GM12873 (cell line): Measurements from ENCODE around the gene ATG9A.

ENCODE experiments used
- TF ChIP-seq, protein P1 (sequence below): IDR thresholded peaks from 2 replicates; pipeline ENCODE4 v1.5.1; 2012; ENCODE audit warnings: low read depth, mild to moderate bottlenecking, moderate library complexity, low read length, control low read depth; ENCODE audit not compliant: insufficient read depth; ENCODE audit errors: missing control alignments

The ATG9A gene

DNA sequence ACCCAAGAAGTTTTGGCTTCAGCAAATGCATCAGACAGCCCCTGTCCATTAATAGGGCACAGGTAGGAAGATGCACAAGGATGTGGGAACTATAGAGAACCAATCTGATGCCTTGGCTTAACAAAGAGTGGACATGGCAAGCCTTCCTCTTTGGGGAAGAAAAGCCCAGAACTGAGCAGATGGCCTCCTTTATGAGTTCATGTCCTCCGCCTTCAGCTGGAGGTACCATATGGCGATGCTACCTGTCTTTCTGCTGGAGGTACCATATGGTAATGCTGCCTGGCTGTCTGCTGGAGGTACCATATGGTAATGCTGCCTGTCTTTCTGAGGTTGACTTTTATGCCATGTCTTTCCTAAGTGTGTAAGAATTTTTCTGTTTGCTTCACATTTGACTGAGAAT is 45.3 kb downstream of the ATG9A start:
- TF ChIP-seq, protein P1, sequence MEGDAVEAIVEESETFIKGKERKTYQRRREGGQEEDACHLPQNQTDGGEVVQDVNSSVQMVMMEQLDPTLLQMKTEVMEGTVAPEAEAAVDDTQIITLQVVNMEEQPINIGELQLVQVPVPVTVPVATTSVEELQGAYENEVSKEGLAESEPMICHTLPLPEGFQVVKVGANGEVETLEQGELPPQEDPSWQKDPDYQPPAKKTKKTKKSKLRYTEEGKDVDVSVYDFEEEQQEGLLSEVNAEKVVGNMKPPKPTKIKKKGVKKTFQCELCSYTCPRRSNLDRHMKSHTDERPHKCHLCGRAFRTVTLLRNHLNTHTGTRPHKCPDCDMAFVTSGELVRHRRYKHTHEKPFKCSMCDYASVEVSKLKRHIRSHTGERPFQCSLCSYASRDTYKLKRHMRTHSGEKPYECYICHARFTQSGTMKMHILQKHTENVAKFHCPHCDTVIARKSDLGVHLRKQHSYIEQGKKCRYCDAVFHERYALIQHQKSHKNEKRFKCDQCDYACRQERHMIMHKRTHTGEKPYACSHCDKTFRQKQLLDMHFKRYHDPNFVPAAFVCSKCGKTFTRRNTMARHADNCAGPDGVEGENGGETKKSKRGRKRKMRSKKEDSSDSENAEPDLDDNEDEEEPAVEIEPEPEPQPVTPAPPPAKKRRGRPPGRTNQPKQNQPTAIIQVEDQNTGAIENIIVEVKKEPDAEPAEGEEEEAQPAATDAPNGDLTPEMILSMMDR, result no peak

DNA sequence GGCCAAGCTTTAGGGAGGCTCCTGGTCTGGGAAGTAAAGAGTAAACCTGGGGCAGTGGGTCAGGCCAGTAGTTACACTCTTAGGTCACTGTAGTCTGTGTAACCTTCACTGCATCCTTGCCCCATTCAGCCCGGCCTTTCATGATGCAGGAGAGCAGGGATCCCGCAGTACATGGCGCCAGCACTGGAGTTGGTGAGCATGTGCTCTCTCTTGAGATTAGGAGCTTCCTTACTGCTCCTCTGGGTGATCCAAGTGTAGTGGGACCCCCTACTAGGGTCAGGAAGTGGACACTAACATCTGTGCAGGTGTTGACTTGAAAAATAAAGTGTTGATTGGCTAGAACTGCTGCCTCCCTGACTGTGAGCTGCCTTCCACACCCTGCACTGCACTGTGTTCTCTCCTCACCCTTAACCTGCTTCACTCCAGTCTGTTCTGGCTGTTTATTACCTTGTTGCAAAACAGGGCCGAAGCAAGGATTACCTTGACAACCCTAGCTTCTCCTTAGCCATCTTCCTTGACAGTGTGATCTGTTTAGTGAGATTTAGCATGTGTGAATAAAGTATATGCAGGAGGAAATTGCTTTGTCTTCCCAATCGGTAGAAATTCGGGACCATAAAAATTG is 46.2 kb downstream of the ATG9A start:
- TF ChIP-seq, protein P1, result no peak

DNA sequence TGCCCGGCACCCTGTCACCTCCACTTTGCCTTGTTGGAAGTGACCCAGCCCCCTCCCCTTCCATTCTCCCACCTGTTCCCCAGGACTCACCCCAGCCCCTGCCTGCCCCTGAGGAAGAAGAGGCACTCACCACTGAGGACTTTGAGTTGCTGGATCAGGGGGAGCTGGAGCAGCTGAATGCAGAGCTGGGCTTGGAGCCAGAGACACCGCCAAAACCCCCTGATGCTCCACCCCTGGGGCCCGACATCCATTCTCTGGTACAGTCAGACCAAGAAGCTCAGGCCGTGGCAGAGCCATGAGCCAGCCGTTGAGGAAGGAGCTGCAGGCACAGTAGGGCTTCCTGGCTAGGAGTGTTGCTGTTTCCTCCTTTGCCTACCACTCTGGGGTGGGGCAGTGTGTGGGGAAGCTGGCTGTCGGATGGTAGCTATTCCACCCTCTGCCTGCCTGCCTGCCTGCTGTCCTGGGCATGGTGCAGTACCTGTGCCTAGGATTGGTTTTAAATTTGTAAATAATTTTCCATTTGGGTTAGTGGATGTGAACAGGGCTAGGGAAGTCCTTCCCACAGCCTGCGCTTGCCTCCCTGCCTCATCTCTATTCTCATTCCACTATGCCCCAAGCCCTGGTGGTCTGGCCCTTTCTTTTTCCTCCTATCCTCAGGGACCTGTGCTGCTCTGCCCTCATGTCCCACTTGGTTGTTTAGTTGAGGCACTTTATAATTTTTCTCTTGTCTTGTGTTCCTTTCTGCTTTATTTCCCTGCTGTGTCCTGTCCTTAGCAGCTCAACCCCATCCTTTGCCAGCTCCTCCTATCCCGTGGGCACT is 46.9 kb downstream of the ATG9A start:
- TF ChIP-seq, protein P1, result no peak

DNA sequence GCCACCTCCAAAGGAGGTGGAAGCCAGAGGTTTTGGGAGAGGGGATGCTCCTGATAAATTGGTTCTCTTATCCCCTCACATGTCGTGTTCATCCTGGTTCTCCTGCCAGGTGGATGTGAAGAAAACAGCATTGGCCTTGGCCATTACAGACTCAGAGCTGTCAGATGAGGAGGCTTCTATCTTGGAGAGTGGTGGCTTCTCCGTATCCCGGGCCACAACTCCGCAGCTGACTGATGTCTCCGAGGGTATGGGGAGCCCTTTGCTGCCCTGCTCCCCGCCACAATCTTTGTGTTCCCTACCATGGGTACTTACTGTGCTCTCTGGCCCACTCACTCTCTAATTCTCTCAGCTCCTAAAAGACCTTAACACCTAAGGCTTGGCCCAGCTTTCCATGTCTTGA is 47.9 kb downstream of the ATG9A start:
- TF ChIP-seq, protein P1, result no peak

DNA sequence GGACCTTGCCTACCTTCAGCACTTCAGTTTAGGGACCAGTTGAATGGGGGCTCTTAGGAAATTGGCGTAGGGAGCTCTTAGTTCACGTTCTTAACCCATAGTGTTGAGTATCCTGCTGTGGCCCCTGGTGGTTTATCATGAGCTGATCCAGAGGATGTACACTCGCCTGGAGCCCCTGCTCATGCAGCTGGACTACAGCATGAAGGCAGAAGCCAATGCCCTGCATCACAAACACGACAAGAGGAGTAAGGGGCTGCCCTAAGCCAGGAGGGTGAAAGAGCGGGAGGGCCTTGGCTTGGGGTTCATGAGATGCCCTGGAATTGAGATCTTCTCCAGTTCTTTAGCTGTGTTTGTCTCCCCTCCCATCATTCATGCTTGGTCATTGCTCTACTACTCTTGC is 48.5 kb downstream of the ATG9A start:
- TF ChIP-seq, protein P1, result no peak

DNA sequence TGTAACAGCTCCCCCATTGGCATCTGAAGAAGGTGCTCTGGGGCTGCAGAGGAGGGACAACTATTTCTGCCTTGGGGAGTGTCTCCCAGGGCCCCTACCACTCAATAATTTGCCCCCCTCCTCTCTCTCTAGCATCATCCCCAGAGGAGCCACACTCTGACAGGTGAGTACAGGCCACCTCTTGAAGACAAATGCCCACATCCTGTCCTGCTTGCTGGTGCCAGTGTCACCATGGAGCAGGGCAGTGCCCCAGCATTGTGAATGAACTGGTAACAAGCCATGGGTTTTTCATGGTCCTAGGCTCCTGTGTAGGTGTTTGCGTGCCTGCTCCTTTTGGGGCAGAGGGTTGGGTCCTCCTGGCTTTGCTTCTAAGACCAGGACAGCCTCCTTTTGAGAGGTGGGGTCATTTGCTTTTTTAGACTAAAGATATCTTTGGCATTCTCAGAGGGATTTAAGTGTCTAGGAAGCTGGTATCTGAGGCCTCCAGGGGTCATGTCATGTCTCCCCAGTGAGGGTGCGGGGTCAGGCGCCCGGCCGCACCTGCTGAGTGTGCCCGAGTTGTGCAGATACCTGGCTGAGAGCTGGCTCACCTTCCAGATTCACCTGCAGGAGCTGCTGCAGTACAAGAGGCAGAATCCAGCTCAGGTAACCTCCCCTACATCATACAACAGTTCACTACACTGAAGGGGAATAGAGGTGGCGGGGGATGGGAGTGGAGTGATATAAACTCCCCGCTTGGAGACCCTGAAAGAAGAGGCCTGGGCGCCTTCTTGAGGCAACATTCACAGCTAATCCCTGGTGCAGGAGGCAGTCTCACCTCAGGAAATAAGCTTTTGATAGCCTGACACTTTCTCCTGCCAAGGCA is 49.6 kb downstream of the ATG9A start:
- TF ChIP-seq, protein P1, result no peak
